ENCODE measurements around the gene KRT31.

- no peak for TF ChIP-seq CTCF (IDR thresholded peaks at IDR 0.05)
- TF ChIP-seq POLR2AphosphoS5 (IDR thresholded peaks at IDR 0.05) = no peak
- no peak for TF ChIP-seq POLR2A (IDR thresholded peaks at IDR 0.05)
Observed at GRCh38 chr17:41424111-41424635, 26.8 kb upstream of the KRT31 start, which contains the start of gene KRT37.

Data from stomach (tissue), 4 donors.